H1 (cell line): Measurements from ENCODE around the gene PES1. TPM values are rescaled to one million over a fixed set of nuclear protein-coding genes. Genes with fewer than 3 reads are reported as not detected.

ENCODE experiments used
- CTCF ChIA-PET: fragments of 300-600 bp; sonication (Branson Sonifier 250); formaldehyde crosslinking; loops from one replicate; lab custom pipeline; 2021; ENCODE audit not compliant: partially characterized antibody; lab: Charles Lee
- POLR2A ChIA-PET: fragments of 300-600 bp; sonication (Branson Sonifier 250); formaldehyde crosslinking; loops from one replicate; lab custom pipeline; 2021; ENCODE audit warnings: inconsistent platforms; ENCODE audit not compliant: partially characterized antibody; lab: Charles Lee
- DNase-seq, 2 experiments: peaks; one replicate each; pipeline versions ENCODE4 v3.0.0 to v3.0.0-alpha.2; 2010 to 2022; ENCODE audit warnings: low spot score in 2 of 2, low read depth in 1 of 2, mixed read lengths in 1 of 2
- FAIRE-seq: peaks from 2 replicates; lab custom pipeline; 2011; peaks lifted over from hg19 to GRCh38; lab: Jason Lieb, UNC
- H2AFZ ChIP-seq: 2 replicates; pipeline ENCODE4 v1.8.1; 2012; ENCODE audit warnings: low read length, inconsistent platforms
- H2AK5ac ChIP-seq: 2 replicates; pipeline ENCODE4 v1.6.1; 2013; ENCODE audit warnings: low read depth, low read length
- H2BK120ac ChIP-seq: replicated peaks from 2 replicates; pipeline ENCODE3; 2013; ENCODE audit warnings: low read depth, low read length, inconsistent platforms
- H2BK12ac ChIP-seq: 2 replicates; pipeline ENCODE4 v1.6.1; 2013; ENCODE audit warnings: low read depth, low read length
- H2BK15ac ChIP-seq: 2 replicates; pipeline ENCODE4 v1.6.1; 2013; ENCODE audit warnings: low read length
- H2BK20ac ChIP-seq: 2 replicates; pipeline ENCODE4 v1.6.1; 2013; ENCODE audit warnings: low read length
- H2BK5ac ChIP-seq: 2 replicates; pipeline ENCODE4 v1.6.1; 2013; ENCODE audit warnings: low read depth, low read length
- H3K14ac ChIP-seq: 2 replicates; pipeline ENCODE4 v1.6.1; 2013; ENCODE audit warnings: inconsistent platforms; ENCODE audit not compliant: insufficient read length
- H3K18ac ChIP-seq: 2 replicates; pipeline ENCODE4 v1.6.1; 2013; ENCODE audit warnings: low read length; ENCODE audit errors: extremely low read depth
- H3K23ac ChIP-seq: 2 replicates; pipeline ENCODE4 v1.6.1; 2013; ENCODE audit warnings: inconsistent platforms; ENCODE audit not compliant: insufficient read length
- H3K23me2 ChIP-seq: 2 replicates; pipeline ENCODE4 v1.6.1; 2013; ENCODE audit warnings: low read depth, low read length
- H3K27ac ChIP-seq: 2 replicates; pipeline ENCODE4 v1.6.1; 2011; ENCODE audit warnings: low read depth, low read length, inconsistent platforms
- H3K27me3 ChIP-seq, 4 experiments: replicated peaks in 1 of 4; 1 replicate in 1 of 4; 2 replicates in 3 of 4; pipeline versions ENCODE4 v1.6.1 to v1.8.1; 2011 to 2013; ENCODE audit warnings: low read length in 3 of 4, mild to moderate bottlenecking in 3 of 4, inconsistent platforms in 2 of 4, mixed read lengths in 2 of 4, moderate library complexity in 1 of 4; ENCODE audit not compliant: control insufficient read depth in 3 of 4, insufficient read depth in 3 of 4; ENCODE audit errors: extremely low read depth in 1 of 4
- H3K36me3 ChIP-seq, 4 experiments: 2 replicates each; pipeline versions ENCODE4 v1.6.1 to v1.8.1; 2011 to 2013; ENCODE audit warnings: mild to moderate bottlenecking in 4 of 4, low read length in 3 of 4, moderate library complexity in 2 of 4, control low read depth in 1 of 4, inconsistent platforms in 1 of 4; ENCODE audit not compliant: insufficient read depth in 4 of 4, control insufficient read depth in 2 of 4
- H3K4ac ChIP-seq: replicated peaks from 2 replicates; pipeline ENCODE3; 2013; ENCODE audit warnings: low read length, low read depth, mixed read lengths, inconsistent platforms; ENCODE audit not compliant: insufficient read length
- H3K4me1 ChIP-seq, 4 experiments: replicated peaks in 1 of 4; 1 replicate in 1 of 4; 2 replicates in 3 of 4; pipeline versions ENCODE4 v1.6.1 to v1.8.1; 2011 to 2013; ENCODE audit warnings: low read length in 3 of 4, inconsistent platforms in 2 of 4, mixed read lengths in 1 of 4; ENCODE audit not compliant: insufficient read depth in 4 of 4, control insufficient read depth in 3 of 4
- H3K4me2 ChIP-seq, 2 experiments: 2 replicates each; pipeline versions ENCODE4 v1.6.1 to v1.8.1; 2011 to 2013; ENCODE audit warnings: low read depth in 2 of 2, low read length in 2 of 2, control low read depth in 1 of 2, inconsistent platforms in 1 of 2, mild to moderate bottlenecking in 1 of 2; ENCODE audit not compliant: insufficient read depth in 1 of 2
- H3K4me3 ChIP-seq, 4 experiments: fragments of 200-600, 300-600 bp in 1 of 4; sonication (generic), shearing (Covaris generic), sonication (Bioruptor Twin) in 1 of 4; 2 replicates each; pipeline versions ENCODE4 v1.5.1 to v1.8.1; 2011 to 2016; ENCODE audit warnings: low read length in 4 of 4, low read depth in 3 of 4, control low read depth in 2 of 4, inconsistent platforms in 2 of 4, mild to moderate bottlenecking in 2 of 4, mixed read lengths in 1 of 4, moderate library complexity in 1 of 4; ENCODE audit not compliant: insufficient read depth in 2 of 4; ENCODE audit errors: extremely low read depth in 1 of 4
- H3K56ac ChIP-seq: replicated peaks from 2 replicates; pipeline ENCODE3; 2013; ENCODE audit warnings: low read depth, mild to moderate bottlenecking, mixed read lengths, low read length, inconsistent platforms; ENCODE audit not compliant: insufficient read length
- H3K79me1 ChIP-seq: 2 replicates; pipeline ENCODE4 v1.6.1; 2013; ENCODE audit warnings: low read depth, low read length, control low read depth
- H3K79me2 ChIP-seq, 2 experiments: 2 replicates each; pipeline versions ENCODE4 v1.6.1 to v1.8.1; 2012 to 2013; ENCODE audit warnings: low read length in 2 of 2, mild to moderate bottlenecking in 2 of 2, inconsistent platforms in 1 of 2; ENCODE audit not compliant: insufficient read depth in 2 of 2, control insufficient read depth in 1 of 2
- H3K9ac ChIP-seq, 4 experiments: replicated peaks in 1 of 4; 1 replicate in 1 of 4; 2 replicates in 3 of 4; pipeline versions ENCODE4 v1.6.1 to v1.8.1; 2011 to 2013; ENCODE audit warnings: low read depth in 3 of 4, low read length in 3 of 4, control low read depth in 2 of 4, mild to moderate bottlenecking in 2 of 4, moderate library complexity in 2 of 4, inconsistent platforms in 1 of 4; ENCODE audit errors: extremely low read depth in 1 of 4
- H3K9me3 ChIP-seq, 2 experiments: 2 replicates each; pipeline versions ENCODE4 v1.6.1 to v1.8.1; 2012 to 2013; ENCODE audit warnings: mild to moderate bottlenecking in 2 of 2, moderate library complexity in 2 of 2, control low read depth in 1 of 2, inconsistent platforms in 1 of 2, low read depth in 1 of 2, low read length in 1 of 2, mixed read lengths in 1 of 2; ENCODE audit not compliant: insufficient read depth in 2 of 2
- H4K20me1 ChIP-seq, 2 experiments: replicated peaks in 1 of 2; 2 replicates each; pipeline versions ENCODE3 to v1.8.1; 2011 to 2013; ENCODE audit warnings: inconsistent platforms in 2 of 2, low read length in 2 of 2, mild to moderate bottlenecking in 1 of 2; ENCODE audit not compliant: insufficient read depth in 2 of 2, control insufficient read depth in 1 of 2
- H4K5ac ChIP-seq: 2 replicates; pipeline ENCODE4 v1.6.1; 2013; ENCODE audit warnings: low read length, low read depth, mixed read lengths, inconsistent platforms; ENCODE audit not compliant: insufficient read length
- H4K8ac ChIP-seq: 2 replicates; pipeline ENCODE4 v1.8.0; 2013; ENCODE audit warnings: mild to moderate bottlenecking, moderate library complexity, low read length, inconsistent platforms; ENCODE audit not compliant: insufficient read depth; ENCODE audit errors: extremely low read depth
- H4K91ac ChIP-seq: replicated peaks from 2 replicates; pipeline ENCODE3; 2013; ENCODE audit warnings: low read length, mixed read lengths, inconsistent platforms; ENCODE audit not compliant: insufficient read length
- CHD2 ChIP-seq: IDR thresholded peaks from 2 replicates; pipeline ENCODE4 v1.6.1; 2012; ENCODE audit warnings: low read length, improper control_type of control experiment
- HDAC2 ChIP-seq, 2 experiments: fragments of 300-600 bp in 1 of 2; sonication (generic) in 1 of 2; IDR thresholded peaks; 2 replicates each; pipeline ENCODE4 v1.6.1; 2011 to 2012; ENCODE audit warnings: low read depth in 2 of 2, low read length in 2 of 2, mild to moderate bottlenecking in 2 of 2, moderate library complexity in 2 of 2, borderline replicate concordance in 1 of 2, inconsistent platforms in 1 of 2
- HDAC6 ChIP-seq: IDR thresholded peaks from one replicate; pipeline ENCODE4 v1.7.1; 2012; ENCODE audit warnings: low read depth, mild to moderate bottlenecking, inconsistent platforms, low read length, moderate library complexity
- JUND ChIP-seq: IDR thresholded peaks from 2 replicates; pipeline ENCODE4 v1.6.1; 2011; ENCODE audit warnings: mild to moderate bottlenecking, improper control_type of control experiment, low read length
- POLR2A ChIP-seq, 2 experiments: IDR thresholded peaks; 1 replicate in 1 of 2; 2 replicates in 1 of 2; pipeline ENCODE4 v1.6.1; 2011; ENCODE audit warnings: low read depth in 2 of 2, low read length in 2 of 2, mild to moderate bottlenecking in 2 of 2; ENCODE audit errors: control extremely low read depth in 1 of 2
- RAD21 ChIP-seq, 2 experiments: IDR thresholded peaks in 1 of 2; conservative IDR thresholded peaks in 1 of 2; 2 replicates each; pipeline ENCODE4 v1.6.1; 2011; ENCODE audit warnings: low read depth in 2 of 2, low read length in 2 of 2, improper control_type of control experiment in 1 of 2, inconsistent platforms in 1 of 2, mild to moderate bottlenecking in 1 of 2, moderate library complexity in 1 of 2
- RNF2 ChIP-seq: fragments of 200-900, 300-1000 bp; sonication (generic); IDR thresholded peaks from 2 replicates; pipeline ENCODE4 v1.7.1; 2016; ENCODE audit warnings: borderline replicate concordance, low read depth, mild to moderate bottlenecking, antibody characterized with exemption, low read length; ENCODE audit not compliant: poor library complexity, severe bottlenecking; ENCODE audit errors: missing control alignments
- SP4 ChIP-seq: IDR thresholded peaks from 2 replicates; pipeline ENCODE4 v1.6.1; 2012; ENCODE audit warnings: low read length, inconsistent platforms
- SUZ12 ChIP-seq: fragments of 200-600 bp; sonication (generic); IDR thresholded peaks from 2 replicates; pipeline ENCODE4 v1.6.1; 2012; ENCODE audit warnings: mild to moderate bottlenecking, inconsistent platforms, low read length, moderate library complexity, mixed read lengths
- TAF7 ChIP-seq: optimal IDR thresholded peaks from 2 replicates; pipeline ENCODE3; 2011; ENCODE audit warnings: low read depth, mild to moderate bottlenecking, inconsistent platforms, low read length, moderate library complexity, borderline replicate concordance
- TCF12 ChIP-seq: IDR thresholded peaks from 2 replicates; pipeline ENCODE4 v1.6.1; 2011; ENCODE audit warnings: low read depth, mild to moderate bottlenecking, low read length
- YY1 ChIP-seq: IDR thresholded peaks from 2 replicates; pipeline ENCODE4 v1.6.1; 2011; ENCODE audit warnings: low read depth, mild to moderate bottlenecking, low read length
- WGBS, 2 experiments: shearing (Covaris generic) in 1 of 2; methylation state at CpG; one replicate each; pipeline versions ENCODE4 v1.1.6 to v1.1.7; 2013 to 2015; ENCODE audit warnings: low lambda C conversion rate in 2 of 2, mixed read lengths in 2 of 2, inconsistent platforms in 1 of 2, low coverage in 1 of 2, missing lambda C conversion rate in 1 of 2; ENCODE audit not compliant: insufficient replicate concordance in 2 of 2, insufficient coverage in 1 of 2, insufficient read length in 1 of 2; ENCODE audit errors: extremely low coverage in 1 of 2, missing lambda C conversion rate in 1 of 2; 5-methylcytosine and 5-hydroxymethylcytosine counted together
- polyA plus RNA-seq, 7 experiments: library from polyadenylated mRNA; depleted of rRNA in 3 of 7; stranded (reverse) in 5 of 7; unstranded in 2 of 7; fragments of >200 nt in 5 of 7; fragments of 200-250 nt in 2 of 7; gene quantifications; 1 replicate in 5 of 7; 2 replicates in 1 of 7; 4 replicates in 1 of 7; pipeline versions ENCODE4 v1.2.1 to v1.2.3, GENCODE V29; 2011 to 2013; ENCODE audit warnings: missing spikeins in 2 of 7, mixed read lengths in 2 of 7
- total RNA-seq: library from RNA; stranded (reverse); fragmentation: NEBNext Ultra II Directional; extraction: Animal tissue kit (Norgen Biotek cat#: 25700); gene quantifications from 2 replicates; pipeline ENCODE4 v1.2.1, GENCODE V29; 2021

The PES1 gene
- total and polyA plus RNA-seq, 2 of the 8 experiments (the other 6 are each of a cell fraction or from before 2014, with no cell fraction given) = 121 to 191 TPM

- Histone ChIP-seq H3K18ac (no peak overlapping the region), H2BK5ac (no peak overlapping the region), H3K27ac (no peak overlapping the region), H3K79me1 (peaks cover 2% of the 10 kb centered on the region; the same call in 1 of the 2 replicates), H3K9me3 (no peaks in the 10 kb centered on the region), H3K23ac (no peak overlapping the region), H3K36me3 (peaks cover 11 to 65% (median 50%) of the 10 kb centered on the region in 4 experiments; a peak in 7 of 8 replicates), H3K4me3 (no peak overlapping the region), H3K56ac (no peak overlapping the region), H3K4me2 (no peak overlapping the region), H4K91ac (no peak overlapping the region), H3K14ac (no peak overlapping the region), H2AFZ (no peak overlapping the region), H3K4ac (no peak overlapping the region), H4K8ac (no peak overlapping the region), H2BK20ac (no peak overlapping the region), H2AK5ac (no peak overlapping the region), H2BK15ac (no peak overlapping the region), H3K4me1 (peaks cover 0 to 4% (median under 1%) of the 10 kb centered on the region in 4 experiments; a peak in 2 of 7 replicates), H3K23me2 (no peaks in the 10 kb centered on the region), H3K9ac (no peak overlapping the region), H3K27me3 (no peaks in the 10 kb centered on the region), H2BK120ac (no peak overlapping the region), H3K79me2 (no peaks in the 10 kb centered on the region), H4K5ac (no peak overlapping the region), H2BK12ac (no peak overlapping the region), H4K20me1 (peaks cover 2 to 5% of the 10 kb centered on the region in 2 experiments)
- TF ChIP-seq SUZ12 (no peak), YY1 (no peak), TAF7 (no peak), HDAC2 (IDR thresholded peaks at IDR 0.05; ENCODE audit: borderline replicate concordance in 1 of 2, low read depth in 2 of 2, low read length in 2 of 2) (no peak), HDAC6 (no peak), RNF2 (no peak), SP4 (no peak), RAD21 (IDR thresholded peaks at IDR 0.05 in 1 of 2, conservative IDR thresholded peaks at IDR 0.05 in 1 of 2; ENCODE audit: low read depth in 2 of 2, low read length in 2 of 2) (no peak), CHD2 (no peak), JUND (no peak), TCF12 (no peak), POLR2A (IDR thresholded peaks at IDR 0.05; ENCODE audit: control extremely low read depth in 1 of 2, low read depth in 2 of 2, low read length in 2 of 2) (no peak)
- DNase-seq = no peak
- WGBS, 2 experiments = 90% methylated on average over 7 of the region's 7 CpGs; no CpG with 5 or more reads in 1 of the 2 experiments
- no peak for FAIRE-seq
- POLR2A ChIA-PET = interaction anchor here (0.9 kb wide), 1 partner anchor 39 kb away, joined by 3 read pairs; no protein-coding TSS in a partner anchor
- CTCF ChIA-PET = interaction anchor here (0.9 to 3.0 kb wide), 4 partner anchors 8 to 141 kb away, joined by 3 to 15 read pairs (median 4); no protein-coding TSS in a partner anchor
Observed at GRCh38 chr22:30614268-30614667, 22.6 kb upstream of the PES1 start.
